HCT116 (cell line): Measurements from ENCODE around the gene EBLN2. TPM values are rescaled to one million over a fixed set of nuclear protein-coding genes. Genes with fewer than 3 reads are reported as not detected.

ENCODE experiments used
- ATAC-seq: fragments of 200-7000 bp; cut with Tn5 transposase; 2 replicates; pipeline ENCODE4 v1.9.1; 2020; ENCODE audit warnings: mild to moderate bottlenecking, moderate library complexity
- BruUV-seq: library from RNA; stranded (reverse); fragments of 400-500 nt; replicated peaks from 2 replicates; lab custom pipeline; 2021; lab: Mats Ljungman, UMichigan
- CTCF ChIA-PET: fragments of 300-600 bp; sonication (Branson Sonifier 250); formaldehyde crosslinking; loops from one replicate; lab custom pipeline; 2021; ENCODE audit warnings: antibody characterized with exemption; lab: Charles Lee
- POLR2A ChIA-PET: fragments of 300-600, 350-600 bp; sonication (Branson Sonifier 250); formaldehyde crosslinking; loops from one replicate; lab custom pipeline; 2021; ENCODE audit warnings: antibody characterized with exemption; lab: Charles Lee
- RAD21 ChIA-PET, 2 experiments: fragments of 300-600 bp; sonication (Branson Sonifier 250); formaldehyde crosslinking; loops; one replicate each; lab custom pipeline; 2023; ENCODE audit warnings: low total read pairs in 2 of 2; ENCODE audit not compliant: uncharacterized antibody in 2 of 2, unreplicated experiment in 2 of 2, low non-redundant PET in 1 of 2; lab: Charles Lee
- DNase-seq: peaks from one replicate; pipeline ENCODE4 v3.0.0-alpha.2; 2010; ENCODE audit warnings: low read depth, low spot score
- H2AFZ ChIP-seq: fragments of 200-600 bp; shearing (Covaris generic), sonication (generic); 2 replicates; pipeline ENCODE4 v1.6.1; 2017; ENCODE audit warnings: low read depth, mixed run types, mixed read lengths, antibody characterized with exemption, low read length; ENCODE audit not compliant: poor library complexity, severe bottlenecking
- H3K27ac ChIP-seq: 2 replicates; pipeline ENCODE4 v1.5.1; 2012; ENCODE audit warnings: low read depth, low read length
- H3K27me3 ChIP-seq: fragments of 200-600 bp; sonication (generic); 2 replicates; pipeline ENCODE4 v1.6.1; 2016; ENCODE audit warnings: mixed run types, low read length, mixed read lengths; ENCODE audit not compliant: insufficient read depth
- H3K36me3 ChIP-seq, 2 experiments: fragments of 200-500 bp in 1 of 2; fragments of 200-600 bp in 1 of 2; sonication (Bioruptor generic) in 1 of 2; sonication (generic) in 1 of 2; 2 replicates each; pipeline versions ENCODE4 v1.5.1 to v1.6.1; 2014 to 2016; ENCODE audit warnings: low read length in 2 of 2, inconsistent platforms in 1 of 2, mixed read lengths in 1 of 2, mixed run types in 1 of 2; ENCODE audit not compliant: insufficient read depth in 2 of 2, control insufficient read depth in 1 of 2
- H3K4me1 ChIP-seq, 2 experiments: fragments of 200-600 bp in 1 of 2; sonication (generic) in 1 of 2; 2 replicates each; pipeline versions ENCODE4 v1.5.1 to v1.6.1; 2012 to 2017; ENCODE audit warnings: low read length in 2 of 2, inconsistent platforms in 1 of 2, mild to moderate bottlenecking in 1 of 2, mixed read lengths in 1 of 2, mixed run types in 1 of 2, moderate library complexity in 1 of 2; ENCODE audit not compliant: insufficient read depth in 2 of 2, control insufficient read depth in 1 of 2
- H3K4me2 ChIP-seq: fragments of 200-600 bp; sonication (generic); 2 replicates; pipeline ENCODE4 v1.6.1; 2017; ENCODE audit warnings: mixed run types, low read length, mixed read lengths
- H3K4me3 ChIP-seq, 2 experiments: fragments of 200-600 bp in 1 of 2; sonication (generic) in 1 of 2; replicated peaks in 1 of 2; 2 replicates each; pipeline ENCODE4 v1.5.1; 2011 to 2016; ENCODE audit warnings: low read length in 2 of 2, control low read depth in 1 of 2, low read depth in 1 of 2, mild to moderate bottlenecking in 1 of 2, mixed read lengths in 1 of 2, mixed run types in 1 of 2
- H3K79me2 ChIP-seq: fragments of 200-600 bp; sonication (generic); 2 replicates; pipeline ENCODE4 v1.6.1; 2017; ENCODE audit warnings: mild to moderate bottlenecking, mixed run types, low read length, moderate library complexity, mixed read lengths; ENCODE audit not compliant: insufficient read depth
- H3K9ac ChIP-seq: fragments of 200-600 bp; sonication (generic); 2 replicates; pipeline ENCODE4 v1.6.1; 2016; ENCODE audit warnings: low read length, mixed read lengths
- H3K9me2 ChIP-seq: fragments of 200-600 bp; sonication (generic), shearing (Covaris generic); 2 replicates; pipeline ENCODE4 v1.6.1; 2017; ENCODE audit warnings: mixed run types, mild to moderate bottlenecking, moderate library complexity; ENCODE audit not compliant: insufficient read depth
- H3K9me3 ChIP-seq, 2 experiments: fragments of 200-500 bp in 1 of 2; fragments of 200-600 bp in 1 of 2; sonication (Bioruptor generic) in 1 of 2; sonication (generic) in 1 of 2; 2 replicates each; pipeline ENCODE4 v1.6.1; 2014 to 2017; ENCODE audit warnings: low read length in 2 of 2, mixed read lengths in 2 of 2, inconsistent platforms in 1 of 2, low read depth in 1 of 2, mild to moderate bottlenecking in 1 of 2, mixed run types in 1 of 2, moderate library complexity in 1 of 2; ENCODE audit not compliant: control insufficient read depth in 1 of 2, insufficient read depth in 1 of 2
- H4K20me1 ChIP-seq: fragments of 200-600 bp; sonication (generic), shearing (Covaris generic); 2 replicates; pipeline ENCODE4 v1.6.1; 2017; ENCODE audit warnings: mixed run types, mild to moderate bottlenecking, moderate library complexity; ENCODE audit not compliant: insufficient read depth
- ATF3 ChIP-seq: IDR thresholded peaks from 2 replicates; pipeline ENCODE4 v1.6.1; 2012
- CBX3 ChIP-seq: IDR thresholded peaks from 2 replicates; pipeline ENCODE4 v1.6.1; 2012; ENCODE audit warnings: low read depth
- EGR1 ChIP-seq: IDR thresholded peaks from 2 replicates; pipeline ENCODE4 v1.6.1; 2012; ENCODE audit warnings: low read depth
- ELF1 ChIP-seq: IDR thresholded peaks from 2 replicates; pipeline ENCODE4 v1.6.1; 2012; ENCODE audit warnings: low read depth, borderline replicate concordance
- EZH2phosphoT487 ChIP-seq: fragments of 200-600 bp; IDR thresholded peaks from 2 replicates; pipeline ENCODE4 v1.6.1; 2018; ENCODE audit warnings: antibody characterized with exemption, borderline replicate concordance
- FOSL1 ChIP-seq: IDR thresholded peaks from 2 replicates; pipeline ENCODE4 v1.6.1; 2012; ENCODE audit warnings: low read depth
- JUND ChIP-seq: IDR thresholded peaks from 2 replicates; pipeline ENCODE4 v1.6.1; 2012
- POLR2A ChIP-seq: IDR thresholded peaks from 2 replicates; pipeline ENCODE4 v1.7.0; 2011; ENCODE audit warnings: borderline replicate concordance; ENCODE audit not compliant: insufficient read depth, insufficient read length; ENCODE audit errors: extremely low read depth
- REST ChIP-seq: IDR thresholded peaks from 2 replicates; pipeline ENCODE4 v1.6.1; 2012; ENCODE audit warnings: low read depth
- ZFX ChIP-seq: fragments of 450-650 bp; IDR thresholded peaks from 2 replicates; pipeline ENCODE4 v1.6.1; 2017
- ZNF274 ChIP-seq: fragments of 200-500 bp; sonication (Bioruptor generic); IDR thresholded peaks from 2 replicates; pipeline ENCODE4 v1.6.1; 2014; ENCODE audit warnings: mild to moderate bottlenecking, low read depth, low read length, inconsistent platforms
- intact Hi-C: fragments of 100-400 bp; cut with micrococcal nuclease; formaldehyde crosslinking; loops from 2 replicates; pipeline ENCODE4 v1.10.0; 2022
- total RNA-seq: library from RNA; stranded (reverse); gene quantifications from one replicate; pipeline ENCODE4 v1.2.1, GENCODE V29; 2021; ENCODE audit not compliant: unreplicated experiment

Gene EBLN2
- total RNA-seq, 1 experiment from 2014 or later: 5.1 TPM

- ATAC-seq (no peak), DNase-seq (no peak)
- no peaks in the 10 kb centered on the region; a peak in 1 of 4 replicates for H3K4me1 ChIP-seq
- ChIA-PET CTCF (no interaction called here), POLR2A (no interaction called here), RAD21 (no interaction called here)
- peaks cover 47% of the 10 kb centered on the region for H4K20me1 ChIP-seq
- no peak overlapping the region for H2AFZ ChIP-seq
- H3K9ac ChIP-seq: no peak overlapping the region
- TF ChIP-seq FOSL1 (no peak), CBX3 (no peak), REST (no peak), JUND (no peak), EGR1 (no peak), ATF3 (no peak), ZNF274 (no peak), ELF1 (no peak), POLR2A (no peak), EZH2phosphoT487 (no peak), ZFX (no peak)
- H3K9me2 ChIP-seq: no peaks in the 10 kb centered on the region
- no peak overlapping the region for H3K27ac ChIP-seq
- H3K9me3 ChIP-seq: no peaks in the 10 kb centered on the region
- intact Hi-C loops: no loop called here
- H3K36me3 ChIP-seq: no peaks in the 10 kb centered on the region
- no TSS peak for BruUV-seq
- H3K4me3 ChIP-seq: no peak overlapping the region
- no peak overlapping the region for H3K4me2 ChIP-seq
- H3K79me2 ChIP-seq: peaks cover 100% of the 10 kb centered on the region
- H3K27me3 ChIP-seq: no peaks in the 10 kb centered on the region
Measured at GRCh38 chr3:73043414-73043813, 18.0 kb upstream of the EBLN2 start.
